ENCODE results near the gene DAPK2.

The DAPK2 gene

GRCh38 chr15:63939531-63940130, 106.7 kb downstream of the DAPK2 start:
- DNase-seq = no peak

DNA sequence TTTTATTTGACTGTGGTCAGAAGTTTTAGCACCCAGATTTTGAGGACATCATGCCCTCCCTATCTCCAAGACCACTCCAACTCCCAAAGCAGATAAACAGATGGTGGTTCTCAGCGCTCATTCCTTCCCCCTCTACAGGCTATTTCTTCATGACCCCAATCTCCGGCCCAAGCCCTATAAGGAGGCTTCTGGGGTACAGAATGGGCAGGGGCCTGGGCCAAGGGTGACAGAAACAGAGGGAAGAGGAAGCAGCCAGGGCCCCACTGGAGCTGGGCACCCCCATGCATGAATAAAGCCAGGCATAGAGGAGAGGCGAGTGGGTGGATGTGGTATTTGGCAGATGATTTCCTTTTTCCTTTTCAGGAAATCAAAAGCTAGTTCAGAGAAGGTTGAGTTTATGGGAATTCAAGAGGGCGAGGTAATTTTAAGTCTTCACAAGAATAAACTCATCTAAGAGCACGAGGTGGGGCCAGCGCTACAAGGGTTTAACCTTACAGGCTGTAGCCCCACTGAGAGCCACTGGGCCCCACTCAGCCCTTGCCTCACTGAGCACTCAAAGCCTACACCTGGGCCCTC, 107.7 kb downstream of the DAPK2 start:
- no peak for DNase-seq

GRCh38 chr15:63933522-63933921, 112.8 kb downstream of the DAPK2 start:
- DNase-seq = no peak

DNA sequence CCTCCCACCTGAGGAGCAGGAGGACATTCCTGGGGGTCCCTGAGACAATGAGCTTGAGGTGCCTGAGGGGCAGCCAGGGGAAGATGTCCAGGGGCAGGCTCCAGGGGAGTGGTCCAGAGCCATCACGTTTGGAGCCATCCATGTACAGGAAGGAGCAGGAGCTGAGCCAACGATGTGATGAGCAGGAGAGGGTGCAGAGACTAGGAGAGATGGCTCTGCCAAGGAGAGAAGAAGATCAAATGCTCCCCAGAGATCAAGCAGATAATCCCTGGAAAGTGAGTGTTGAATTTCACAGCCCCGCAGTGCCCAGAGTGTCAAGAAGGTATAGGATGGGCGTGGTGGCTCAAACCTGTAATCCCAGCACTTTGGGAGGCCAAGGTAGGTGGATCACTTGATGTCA, 114.7 kb downstream of the DAPK2 start:
- no peak for DNase-seq

DNA sequence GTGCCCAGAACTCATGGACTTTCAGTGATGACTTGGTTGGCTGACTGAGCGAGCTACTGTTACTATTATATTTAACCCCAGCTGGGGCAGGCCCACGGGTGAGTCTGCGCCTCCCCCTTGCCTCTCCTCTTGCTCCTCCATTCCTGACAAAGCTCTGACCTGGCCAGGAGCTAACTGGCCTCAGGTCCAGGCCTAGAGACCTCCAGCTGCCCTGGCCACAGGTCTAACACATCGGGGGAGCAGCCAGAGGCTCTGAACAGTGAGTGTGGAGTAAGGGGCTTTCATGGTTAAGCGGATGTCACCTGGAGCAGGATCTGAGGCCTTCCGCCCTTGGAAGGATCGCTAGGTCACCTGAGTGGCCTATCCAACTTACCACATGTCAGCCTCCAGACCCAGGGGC, 116.3 kb downstream of the DAPK2 start:
- no peak for DNase-seq

DNA sequence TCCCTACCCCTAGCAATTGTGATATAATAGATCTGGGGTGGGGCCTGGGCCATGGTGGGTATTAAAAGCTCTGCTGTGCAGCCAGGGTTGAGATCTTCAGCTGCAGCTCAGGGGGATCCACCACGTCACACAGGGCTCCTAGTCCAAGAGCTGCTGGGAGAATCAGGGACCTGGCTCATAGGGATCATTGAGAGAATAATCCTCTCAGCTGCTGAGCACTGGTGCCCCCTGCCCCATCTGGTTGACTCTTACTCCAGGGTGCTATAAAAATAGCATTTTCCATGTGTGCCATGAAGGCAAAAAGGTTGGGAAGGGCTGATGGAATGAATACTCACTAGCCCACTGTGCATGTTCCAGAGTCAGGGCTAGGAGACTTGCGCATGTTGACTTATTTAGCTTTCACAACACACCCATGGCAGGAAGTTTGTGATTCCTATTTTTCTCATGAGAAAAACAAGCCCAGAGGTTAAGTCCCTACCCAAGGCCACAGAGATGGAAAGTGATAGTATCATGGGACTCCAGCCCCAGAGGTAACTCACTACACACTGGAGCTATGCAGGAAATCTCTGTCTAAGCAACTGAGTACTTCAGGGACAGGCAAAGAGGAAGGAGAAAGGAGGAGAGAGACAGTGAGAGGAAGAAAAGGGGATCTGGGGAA, 118.0 kb downstream of the DAPK2 start:
- DNase-seq = no peak

DNA sequence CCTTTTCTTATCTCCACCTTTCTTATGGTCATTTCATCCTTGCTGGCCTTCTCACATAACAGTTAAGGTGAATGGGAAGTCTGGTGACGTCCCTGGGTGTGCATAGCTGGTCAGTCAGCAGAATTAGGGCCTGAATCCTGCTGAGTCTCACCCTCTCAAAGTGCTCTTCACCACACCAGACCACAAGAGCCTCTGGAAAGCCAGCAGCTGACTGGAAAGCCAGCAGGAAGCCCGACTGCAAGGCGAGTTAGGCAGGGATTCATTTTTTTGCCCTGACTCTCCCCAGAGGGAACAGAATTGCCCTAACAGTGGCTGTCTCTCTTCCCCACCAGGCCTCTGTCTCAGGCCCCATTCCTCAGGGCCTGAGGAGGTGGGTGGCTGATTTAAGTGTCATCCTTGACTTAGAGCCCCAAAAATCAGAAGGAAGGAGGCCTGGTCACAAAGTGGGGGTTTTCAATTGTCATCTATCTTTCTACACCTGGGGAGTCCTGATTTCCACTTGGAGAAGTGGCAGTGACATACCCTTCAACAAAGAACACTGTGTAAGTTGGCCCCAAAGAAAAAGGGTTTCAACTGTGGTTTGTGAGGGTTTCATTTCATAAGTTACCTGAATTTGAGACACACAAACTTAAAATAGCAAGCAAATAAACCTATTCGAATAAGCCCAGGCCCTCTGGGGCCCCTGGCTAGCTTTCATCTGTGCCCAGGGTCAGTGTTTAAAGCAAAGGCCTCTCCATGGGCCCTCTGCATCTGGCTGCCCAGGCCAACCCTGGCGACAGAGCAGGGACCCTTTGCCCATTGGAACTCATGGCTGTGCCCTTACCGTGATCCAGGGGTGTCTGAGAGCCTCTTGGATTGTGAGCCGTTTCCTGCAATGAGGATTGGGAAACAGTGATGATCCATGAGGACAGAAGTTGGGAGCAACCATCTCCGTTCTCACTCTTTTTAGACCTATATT, 122.0 kb downstream of the DAPK2 start:
- DNase-seq = no peak

DNA sequence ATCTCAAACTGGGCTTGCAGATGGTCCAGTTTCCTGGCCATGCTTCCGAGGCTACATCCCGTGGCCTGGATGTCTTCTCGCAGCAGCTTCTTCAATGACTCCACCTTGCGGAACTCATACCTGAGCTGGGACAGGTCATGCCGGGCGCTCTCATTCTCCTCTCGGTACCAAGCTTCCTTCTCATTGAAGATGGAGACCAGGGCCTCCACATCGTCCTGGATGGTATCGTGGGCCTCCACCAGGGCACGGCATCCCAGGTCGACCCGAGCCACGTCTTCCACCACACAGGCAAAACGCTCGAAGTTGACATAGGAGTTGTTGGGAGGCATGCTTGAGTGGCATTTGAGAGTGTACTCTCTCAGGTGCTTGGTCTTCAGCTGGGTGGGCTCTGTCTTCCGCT, 123.4 kb downstream of the DAPK2 start:
- DNase-seq = no peak

- no peak for DNase-seq
Observed at GRCh38 chr15:63922261-63922904, 123.9 kb downstream of the DAPK2 start.

DNA sequence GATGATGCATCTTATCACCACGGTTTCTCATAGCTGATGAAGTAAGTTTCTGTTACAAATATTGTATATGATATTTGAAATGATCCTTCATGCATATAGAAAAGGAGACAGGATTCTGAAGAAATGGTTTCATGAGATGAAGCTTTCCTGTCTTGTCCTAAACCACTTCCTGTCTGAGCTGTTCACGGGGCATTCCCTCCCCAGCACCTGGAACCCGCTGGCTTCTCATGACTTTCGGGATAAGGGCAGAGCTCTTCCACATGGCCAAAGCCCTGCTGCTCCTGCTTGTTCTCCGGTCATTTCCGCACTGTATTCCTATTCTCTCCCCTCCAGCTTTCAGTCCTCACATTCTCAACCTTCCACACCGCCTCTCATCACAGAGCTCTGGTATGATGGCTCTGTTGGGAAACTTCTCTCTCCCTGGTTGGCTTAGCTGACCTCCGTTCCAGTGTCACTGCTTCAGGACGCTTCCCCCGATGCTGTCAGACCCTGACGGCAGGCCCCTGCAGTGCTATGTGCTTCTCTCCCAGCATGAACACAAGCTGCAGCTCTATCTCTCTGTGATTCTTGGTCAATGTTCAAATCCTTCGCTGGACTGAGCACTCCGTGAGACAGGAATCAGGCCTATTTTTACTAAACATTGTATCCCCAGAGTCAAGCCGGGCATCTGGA, 125.6 kb downstream of the DAPK2 start:
- no peak for DNase-seq

DNA sequence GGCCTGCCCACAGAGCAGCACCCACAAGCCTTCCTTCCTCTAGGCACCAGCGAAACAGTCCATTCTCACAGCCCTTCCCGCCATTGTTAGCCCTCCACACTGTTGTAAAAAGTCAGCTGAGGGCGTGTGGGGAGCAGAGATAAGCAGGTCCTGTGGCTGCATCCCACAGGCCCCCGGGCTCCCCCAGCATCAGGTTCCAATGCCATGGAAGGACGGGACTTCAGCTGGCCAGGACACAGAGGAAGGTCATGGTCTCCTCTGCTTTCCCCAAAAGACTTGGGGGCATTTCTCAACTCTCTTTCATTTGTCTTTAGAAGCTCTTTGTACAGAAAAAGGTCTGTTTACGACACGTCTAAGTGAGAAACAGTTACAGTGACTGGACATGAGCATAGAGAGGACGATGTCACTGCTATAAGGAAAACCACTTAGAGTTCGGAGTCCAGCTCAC, 127.4 kb downstream of the DAPK2 start:
- no peak for DNase-seq

DNA sequence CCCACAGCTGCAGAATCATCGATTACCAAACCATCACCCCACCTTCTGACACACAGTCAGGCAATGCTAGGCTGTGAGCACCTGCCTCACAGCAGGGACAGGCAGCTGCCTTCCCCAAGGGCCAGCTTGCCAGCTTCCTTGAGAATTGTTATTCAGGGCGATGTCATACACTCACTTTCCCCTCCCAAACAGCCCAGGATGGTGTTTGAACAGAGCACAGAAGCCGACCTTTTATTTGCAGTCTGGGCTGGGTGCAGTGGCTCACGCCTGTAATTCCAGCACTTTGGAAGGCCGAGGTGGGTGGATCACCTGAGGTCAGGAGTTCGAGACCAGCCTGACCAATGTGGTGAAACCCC, 128.0 kb downstream of the DAPK2 start:
- DNase-seq = no peak

DNA sequence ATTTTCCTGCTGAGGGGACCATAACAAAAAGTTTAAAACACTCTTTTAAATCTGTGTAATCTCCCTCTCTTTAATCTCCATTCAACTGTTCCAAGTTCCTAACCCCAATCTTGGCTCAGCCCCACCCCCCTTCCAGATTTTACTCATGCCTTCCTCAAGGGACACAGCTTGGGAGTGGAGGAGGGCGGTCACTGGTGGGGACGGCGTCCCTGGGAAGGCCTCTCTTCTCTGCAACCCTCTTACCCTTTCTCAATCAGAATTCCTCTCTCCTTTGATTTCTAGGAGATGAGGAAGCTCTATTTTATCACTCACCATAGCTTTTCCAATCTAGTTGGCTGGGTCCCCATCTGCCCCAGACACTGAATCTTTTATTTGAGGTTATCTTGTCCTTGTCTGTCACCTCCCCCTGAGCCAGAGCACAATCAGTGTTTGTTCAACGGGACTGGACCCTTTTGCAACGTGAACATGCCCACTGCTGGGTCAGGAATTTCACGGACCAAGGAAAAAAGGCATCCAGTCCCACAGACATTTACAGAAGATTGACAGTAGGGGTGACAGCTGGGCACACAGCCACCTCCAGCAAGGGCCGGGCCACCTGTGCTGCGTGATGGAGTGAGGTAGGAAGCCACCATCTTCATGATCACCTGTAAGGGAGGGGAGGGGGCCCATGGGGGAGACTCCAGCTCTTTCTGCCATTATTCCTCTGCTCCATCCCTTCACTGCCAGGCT, 128.5 kb downstream of the DAPK2 start:
- no peak for DNase-seq

GRCh38 chr15:63915873-63916771, 130.2 kb downstream of the DAPK2 start:
- no peak for DNase-seq

DNA sequence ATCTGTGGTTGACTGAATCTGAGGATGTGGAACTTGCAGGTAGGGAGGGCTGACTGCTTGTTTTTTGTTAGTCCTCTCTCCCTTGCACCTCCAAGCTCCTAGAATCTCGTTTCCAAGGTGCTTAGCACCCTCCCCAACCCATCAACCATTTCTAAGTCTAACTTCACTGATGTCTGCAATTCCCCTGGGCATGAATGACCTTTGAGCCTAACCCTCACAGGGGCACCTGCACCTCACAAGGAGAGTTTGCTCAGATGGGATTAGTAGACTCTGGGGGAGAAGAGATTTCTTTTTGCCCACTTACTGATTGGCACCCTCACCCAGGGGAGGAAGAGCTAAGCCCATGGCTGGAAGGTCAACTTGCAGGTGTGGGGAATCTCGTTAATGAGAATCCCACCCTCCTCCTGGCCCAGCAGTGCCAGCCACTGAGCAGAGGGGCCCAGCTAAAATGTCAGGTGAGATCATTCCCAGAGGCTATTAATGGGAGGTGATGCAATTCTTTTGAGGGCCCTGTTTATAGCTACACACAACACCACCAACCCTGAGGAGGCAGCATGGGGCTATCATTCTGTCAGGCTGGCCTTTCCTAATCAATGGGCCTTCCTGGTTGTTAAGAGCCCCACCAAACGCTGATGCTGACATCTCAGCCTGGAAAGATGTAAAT, 130.9 kb downstream of the DAPK2 start:
- no peak for DNase-seq

DNA sequence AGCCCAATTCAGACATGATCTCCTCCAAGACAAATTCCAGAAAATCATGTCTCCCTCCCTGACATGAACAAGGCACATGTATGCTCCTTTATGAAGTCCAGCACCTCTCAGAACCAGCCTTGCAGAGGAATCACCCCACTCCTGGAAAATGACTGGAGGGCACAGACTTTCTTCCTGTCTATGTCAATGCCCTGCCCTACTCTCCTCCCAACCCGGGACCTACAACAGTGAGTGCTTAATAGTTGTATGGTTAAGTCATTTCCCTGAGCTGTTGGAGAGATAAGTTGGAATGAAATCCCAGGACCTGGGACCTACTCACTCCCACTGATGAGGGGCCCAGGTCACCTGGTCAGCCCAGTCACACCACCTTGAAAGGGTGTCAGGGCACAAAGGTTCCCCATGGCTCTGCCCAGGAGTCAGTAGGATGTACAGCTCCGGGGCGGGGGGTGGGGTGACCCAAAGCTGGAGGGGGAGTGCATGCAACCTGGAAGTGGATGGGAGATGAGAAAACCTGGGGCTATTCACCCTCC, 132.4 kb downstream of the DAPK2 start:
- no peak for DNase-seq

DNA sequence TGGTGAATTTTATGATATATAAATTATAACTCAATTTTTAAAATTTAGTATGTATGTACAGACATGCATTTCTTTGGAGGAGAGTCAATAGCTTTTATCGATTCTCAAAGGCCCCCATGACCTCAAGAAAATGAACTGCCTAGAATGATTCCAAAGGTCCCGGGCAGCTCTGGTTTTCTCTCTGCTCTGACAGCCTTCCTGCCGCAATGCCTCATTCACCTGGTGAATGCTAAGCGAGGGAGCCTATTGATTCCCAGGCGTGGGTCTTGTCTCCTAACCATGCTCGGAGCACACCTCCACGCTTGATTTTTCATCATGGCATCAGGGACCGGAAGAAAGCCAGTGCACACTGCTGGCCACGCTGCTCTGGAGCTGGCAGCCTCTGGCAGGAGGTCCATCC, 132.9 kb downstream of the DAPK2 start:
- no peak for DNase-seq

DNA sequence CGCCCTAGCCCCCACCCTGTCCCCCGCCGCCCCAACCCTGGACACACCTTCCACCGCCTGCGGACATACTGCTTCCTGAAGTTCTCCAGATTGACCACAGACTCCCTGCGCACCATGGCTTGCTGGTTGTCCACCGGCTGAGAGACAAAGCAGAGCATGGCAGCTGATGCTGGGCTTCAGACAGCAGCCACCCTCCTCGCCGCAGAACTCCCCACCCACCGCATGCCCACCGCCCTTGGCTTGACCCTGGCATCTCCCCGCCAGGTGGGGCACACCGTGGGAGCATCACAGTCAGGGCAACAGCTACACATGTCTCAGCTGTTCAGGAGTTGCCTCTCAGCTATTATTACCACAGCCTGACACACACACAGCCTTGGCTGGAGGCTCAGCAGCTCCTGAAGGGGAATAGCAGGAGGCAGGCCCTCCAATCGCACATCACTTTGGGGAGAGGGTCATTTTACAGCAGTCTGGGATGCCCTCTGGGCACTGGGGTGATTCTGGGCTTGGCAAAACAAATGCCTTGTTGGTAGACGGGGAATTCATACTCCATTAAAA, 134.1 kb downstream of the DAPK2 start:
- no peak for DNase-seq

DNA sequence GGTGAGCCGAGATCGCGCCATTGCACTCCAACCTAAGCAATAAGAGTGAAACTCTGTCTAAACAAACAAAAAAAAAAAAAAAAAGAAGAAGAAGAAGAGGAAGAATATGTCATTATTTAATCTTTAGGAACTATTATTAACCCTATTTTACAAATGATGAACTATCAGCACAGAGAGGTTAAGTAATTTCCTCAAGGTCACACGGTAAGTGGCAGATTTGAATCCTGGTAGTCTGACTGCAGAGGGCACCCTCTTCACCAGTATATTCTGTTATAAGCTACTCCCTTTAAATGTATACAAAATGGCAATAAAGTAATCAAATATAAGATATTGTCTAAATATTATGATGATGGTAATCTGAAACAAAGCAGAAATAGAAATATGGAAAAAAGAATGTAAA, 135.1 kb downstream of the DAPK2 start:
- no peak for DNase-seq
